Measurements from ENCODE around the gene C3orf22.

The C3orf22 gene

GRCh38 chr3:126528800-126529541 lies 29.8 kb downstream of the C3orf22 start:
- Histone ChIP-seq H3K4me3 (replicated peaks; ENCODE audit: low read depth, low read length) (no peak overlapping the region), H3K27me3 (replicated peaks; ENCODE audit: control insufficient read depth, insufficient read depth, low read length) (peaks cover 1% of the 10 kb centered on the region; the same call in 1 of the 2 replicates), H3K36me3 (ENCODE audit: control insufficient read depth, insufficient read depth, low read length) (no peaks in the 10 kb centered on the region)
- DNase-seq (ENCODE audit: extremely low read depth, insufficient read length), result no peak
- no peak for TF ChIP-seq CTCF (IDR thresholded peaks at IDR 0.05; ENCODE audit: insufficient read depth, low read length, poor library complexity, severe bottlenecking)

GRCh38 chr3:126528419-126528799 lies 30.3 kb downstream of the C3orf22 start:
- Histone ChIP-seq H3K36me3 (ENCODE audit: control insufficient read depth, insufficient read depth, low read length) (no peaks in the 10 kb centered on the region), H3K27me3 (replicated peaks; ENCODE audit: control insufficient read depth, insufficient read depth, low read length) (peaks cover 1% of the 10 kb centered on the region; the same call in 1 of the 2 replicates), H3K4me3 (replicated peaks; ENCODE audit: low read depth, low read length) (no peak overlapping the region)
- TF ChIP-seq CTCF (IDR thresholded peaks at IDR 0.05; ENCODE audit: insufficient read depth, low read length, poor library complexity, severe bottlenecking), result no peak
- no peak for DNase-seq (ENCODE audit: extremely low read depth, insufficient read length)

- no peaks in the 10 kb centered on the region for H3K36me3 ChIP-seq (ENCODE audit: control insufficient read depth, insufficient read depth, low read length)
- no peak for DNase-seq (ENCODE audit: extremely low read depth, insufficient read length)
- H3K4me3 ChIP-seq (replicated peaks; ENCODE audit: low read depth, low read length), result no peak overlapping the region
- peaks cover 1% of the 10 kb centered on the region; the same call in 1 of the 2 replicates for H3K27me3 ChIP-seq (replicated peaks; ENCODE audit: control insufficient read depth, insufficient read depth, low read length)
- no peak for TF ChIP-seq CTCF (IDR thresholded peaks at IDR 0.05; ENCODE audit: insufficient read depth, low read length, poor library complexity, severe bottlenecking)
Measured at GRCh38 chr3:126527455-126528211, 31.1 kb downstream of the C3orf22 start.

GRCh38 chr3:126527006-126527405 lies 31.7 kb downstream of the C3orf22 start:
- DNase-seq (ENCODE audit: extremely low read depth, insufficient read length), result no peak
- TF ChIP-seq CTCF (IDR thresholded peaks at IDR 0.05; ENCODE audit: insufficient read depth, low read length, poor library complexity, severe bottlenecking), result no peak

GRCh38 chr3:126526668-126527005 lies 32.1 kb downstream of the C3orf22 start:
- H3K4me3 ChIP-seq (replicated peaks; ENCODE audit: low read depth, low read length), result no peak overlapping the region
- no peaks in the 10 kb centered on the region for H3K36me3 ChIP-seq (ENCODE audit: control insufficient read depth, insufficient read depth, low read length)
- peaks cover 1% of the 10 kb centered on the region; the same call in 1 of the 2 replicates for H3K27me3 ChIP-seq (replicated peaks; ENCODE audit: control insufficient read depth, insufficient read depth, low read length)
- no peak for TF ChIP-seq CTCF (IDR thresholded peaks at IDR 0.05; ENCODE audit: insufficient read depth, low read length, poor library complexity, severe bottlenecking)
- DNase-seq (ENCODE audit: extremely low read depth, insufficient read length), result no peak

More at GRCh38 chr3:126527006-126527405, 31.7 kb downstream of the C3orf22 start:
- no peak overlapping the region for H3K4me3 ChIP-seq (replicated peaks; ENCODE audit: low read depth, low read length)
- H3K27me3 ChIP-seq (replicated peaks; ENCODE audit: control insufficient read depth, insufficient read depth, low read length), result peaks cover 1% of the 10 kb centered on the region; the same call in 1 of the 2 replicates
- no peaks in the 10 kb centered on the region for H3K36me3 ChIP-seq (ENCODE audit: control insufficient read depth, insufficient read depth, low read length)
